H9 (cell line): ENCODE measurements around the gene TIFAB. TPM values are rescaled to one million over a fixed set of nuclear protein-coding genes. Genes with fewer than 3 reads are reported as not detected.

ENCODE experiments used
- DNase-seq: peaks from one replicate; pipeline ENCODE4 v3.0.0-alpha.2; 2017
- H2AFZ ChIP-seq: one replicate; pipeline ENCODE4 v1.6.1; 2013; ENCODE audit warnings: mild to moderate bottlenecking, low read length, control low read depth, moderate library complexity
- H2AK5ac ChIP-seq: 2 replicates; pipeline ENCODE4 v1.6.1; 2013; ENCODE audit warnings: low read length, control low read depth, mixed read lengths; ENCODE audit not compliant: insufficient read length
- H2BK120ac ChIP-seq: one replicate; pipeline ENCODE4 v1.6.1; 2013; ENCODE audit warnings: low read depth, mild to moderate bottlenecking, low read length, control low read depth, inconsistent platforms; ENCODE audit not compliant: poor library complexity, severe bottlenecking
- H2BK12ac ChIP-seq: 2 replicates; pipeline ENCODE4 v1.6.1; 2013; ENCODE audit warnings: low read length, control low read depth, mixed read lengths, low read depth; ENCODE audit not compliant: insufficient read length
- H2BK15ac ChIP-seq: 2 replicates; pipeline ENCODE4 v1.6.1; 2013; ENCODE audit warnings: low read depth, low read length, control low read depth
- H2BK20ac ChIP-seq: one replicate; pipeline ENCODE4 v1.6.1; 2013; ENCODE audit warnings: low read depth, mild to moderate bottlenecking, low read length, control low read depth, inconsistent platforms; ENCODE audit not compliant: poor library complexity, severe bottlenecking
- H2BK5ac ChIP-seq: 2 replicates; pipeline ENCODE4 v1.6.1; 2013; ENCODE audit warnings: low read length, control low read depth, mixed read lengths; ENCODE audit not compliant: insufficient read length
- H3K14ac ChIP-seq: 2 replicates; pipeline ENCODE4 v1.6.1; 2013; ENCODE audit warnings: low read length, control low read depth; ENCODE audit not compliant: insufficient read depth
- H3K18ac ChIP-seq: 2 replicates; pipeline ENCODE4 v1.6.1; 2013; ENCODE audit warnings: low read depth, mild to moderate bottlenecking, mixed read lengths, low read length, control low read depth; ENCODE audit not compliant: insufficient read length
- H3K23ac ChIP-seq: 2 replicates; pipeline ENCODE4 v1.6.1; 2013; ENCODE audit warnings: low read length, control low read depth, mixed read lengths, low read depth; ENCODE audit not compliant: insufficient read length
- H3K23me2 ChIP-seq: 2 replicates; pipeline ENCODE4 v1.6.1; 2013; ENCODE audit warnings: low read depth, mild to moderate bottlenecking, mixed read lengths, low read length, control low read depth; ENCODE audit not compliant: insufficient read length, poor library complexity, severe bottlenecking
- H3K27ac ChIP-seq: 2 replicates; pipeline ENCODE4 v1.5.1; 2013; ENCODE audit warnings: low read length, control low read depth, mixed read lengths, low read depth; ENCODE audit not compliant: insufficient read length
- H3K27me3 ChIP-seq: 2 replicates; pipeline ENCODE4 v1.6.1; 2013; ENCODE audit warnings: low read length, control low read depth, inconsistent platforms; ENCODE audit not compliant: insufficient read depth
- H3K4ac ChIP-seq: 2 replicates; pipeline ENCODE4 v1.6.1; 2013; ENCODE audit warnings: low read depth, mild to moderate bottlenecking, control low read depth, inconsistent platforms, low read length, moderate library complexity
- H3K4me1 ChIP-seq: 2 replicates; pipeline ENCODE4 v1.6.1; 2013; ENCODE audit warnings: low read length, control low read depth, inconsistent platforms; ENCODE audit not compliant: insufficient read depth
- H3K4me2 ChIP-seq: 2 replicates; pipeline ENCODE4 v1.6.1; 2013; ENCODE audit warnings: low read length, control low read depth, mixed read lengths; ENCODE audit not compliant: insufficient read length, insufficient read depth
- H3K56ac ChIP-seq: 2 replicates; pipeline ENCODE4 v1.6.1; 2013; ENCODE audit warnings: low read depth, mild to moderate bottlenecking, mixed read lengths, low read length, control low read depth; ENCODE audit not compliant: insufficient read length
- H3K79me1 ChIP-seq: 2 replicates; pipeline ENCODE4 v1.6.1; 2013; ENCODE audit warnings: low read depth, mild to moderate bottlenecking, moderate library complexity, low read length, control low read depth, inconsistent platforms; ENCODE audit not compliant: insufficient read depth, poor library complexity, severe bottlenecking
- H3K79me2 ChIP-seq: 2 replicates; pipeline ENCODE4 v1.6.1; 2013; ENCODE audit warnings: low read length, control low read depth, inconsistent platforms; ENCODE audit not compliant: insufficient read depth
- H3K9ac ChIP-seq: 2 replicates; pipeline ENCODE4 v1.6.1; 2013; ENCODE audit warnings: low read length, control low read depth, mixed read lengths; ENCODE audit not compliant: insufficient read length; ENCODE audit errors: extremely low read depth
- H3K9me3 ChIP-seq: one replicate; pipeline ENCODE4 v1.6.1; 2013; ENCODE audit warnings: low read depth, low read length, inconsistent platforms; ENCODE audit not compliant: control insufficient read depth
- H3T11ph ChIP-seq: one replicate; pipeline ENCODE4 v1.6.1; 2013; ENCODE audit warnings: mild to moderate bottlenecking, low read length, control low read depth, inconsistent platforms
- H4K20me1 ChIP-seq: one replicate; pipeline ENCODE4 v1.6.1; 2013; ENCODE audit not compliant: control insufficient read depth, insufficient read length, insufficient read depth
- H4K5ac ChIP-seq: 2 replicates; pipeline ENCODE4 v1.6.1; 2013; ENCODE audit warnings: low read depth, mild to moderate bottlenecking, mixed read lengths, low read length, control low read depth; ENCODE audit not compliant: insufficient read length
- H4K8ac ChIP-seq: replicated peaks from 2 replicates; pipeline ENCODE4 v1.6.1; 2013; ENCODE audit warnings: low read length, control low read depth, mixed read lengths, low read depth; ENCODE audit not compliant: insufficient read length
- H4K91ac ChIP-seq: 2 replicates; pipeline ENCODE4 v1.6.1; 2013; ENCODE audit warnings: low read depth, mild to moderate bottlenecking, moderate library complexity, mixed read lengths, low read length, control low read depth; ENCODE audit not compliant: insufficient read length
- H3K27ac Mint-ChIP-seq, 3 experiments: 2 replicates in 2 of 3; 3 replicates in 1 of 3; pipeline ENCODE4 v1.8.0; 2020 to 2021; ENCODE audit warnings: mixed read lengths in 3 of 3, mild to moderate bottlenecking in 1 of 3, moderate library complexity in 1 of 3
- H3K27me3 Mint-ChIP-seq: 2 replicates; pipeline ENCODE4 v1.8.0; 2021; ENCODE audit warnings: low read depth, mild to moderate bottlenecking, moderate library complexity, mixed read lengths
- H3K36me3 Mint-ChIP-seq, 3 experiments: 2 replicates in 2 of 3; 3 replicates in 1 of 3; pipeline ENCODE4 v1.8.0; 2020 to 2021; ENCODE audit warnings: low read depth in 3 of 3, mixed read lengths in 3 of 3; ENCODE audit not compliant: insufficient read depth in 1 of 3
- H3K4me1 Mint-ChIP-seq, 2 experiments: 2 replicates each; pipeline ENCODE4 v1.8.0; 2020; ENCODE audit warnings: mixed read lengths in 2 of 2
- H3K4me3 Mint-ChIP-seq, 2 experiments: 2 replicates in 1 of 2; 3 replicates in 1 of 2; pipeline ENCODE4 v1.8.0; 2020 to 2021; ENCODE audit warnings: mild to moderate bottlenecking in 2 of 2, mixed read lengths in 2 of 2, moderate library complexity in 1 of 2
- H3K9me3 Mint-ChIP-seq, 2 experiments: 2 replicates in 1 of 2; 3 replicates in 1 of 2; pipeline ENCODE4 v1.8.0; 2020; ENCODE audit warnings: mild to moderate bottlenecking in 2 of 2, mixed read lengths in 2 of 2, moderate library complexity in 1 of 2
- WGBS: extraction: QIAGEN DNeasy Blood & Tissue Kit; methylation state at CpG from one replicate; pipeline ENCODE4 v1.1.7; 2013; ENCODE audit warnings: missing lambda C conversion rate, low lambda C conversion rate, mixed read lengths; ENCODE audit not compliant: insufficient read length; ENCODE audit errors: extremely low coverage; 5-methylcytosine and 5-hydroxymethylcytosine counted together
- total RNA-seq: library from RNA; stranded (reverse); gene quantifications from 2 replicates; pipeline ENCODE4 v1.2.1, GENCODE V29; 2021
- TF ChIP-seq, protein P1 (sequence below): fragments of 200-600 bp; sonication (generic); conservative IDR thresholded peaks from 3 replicates; pipeline ENCODE4 v1.8.0; 2021; ENCODE audit warnings: antibody characterized with exemption, mild to moderate bottlenecking

The TIFAB gene
- total RNA-seq, 1 experiment from 2014 or later = not detected

DNA sequence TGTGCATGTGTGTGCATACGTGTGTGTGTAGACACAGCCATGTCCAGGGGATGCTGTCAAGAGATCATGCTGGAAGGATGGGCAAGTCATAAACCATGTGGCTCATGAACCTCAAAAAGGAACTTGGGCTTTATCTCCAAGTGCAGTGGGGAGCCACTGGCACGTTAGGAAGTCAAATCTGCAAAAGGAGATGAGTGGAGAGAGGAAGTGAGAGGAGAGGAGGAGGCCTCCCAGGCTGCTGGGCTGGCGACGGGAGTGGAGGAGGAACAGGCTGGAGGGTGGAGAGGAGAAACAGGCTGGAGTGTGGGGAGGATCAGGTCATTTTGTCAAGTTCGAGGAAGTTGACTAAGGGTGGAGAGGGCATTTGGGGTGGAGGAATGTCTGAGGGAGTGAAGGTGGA is 29.2 kb upstream of the TIFAB start:
- no peak for DNase-seq
- Histone ChIP-seq H3K4me2 (no peak overlapping the region), H3T11ph (no peak overlapping the region), H3K23ac (no peak overlapping the region), H4K91ac (no peak overlapping the region), H4K20me1 (peaks cover 2% of the 10 kb centered on the region), H4K5ac (no peak overlapping the region), H3K27me3 (peaks cover 24% of the 10 kb centered on the region), H2AFZ (no peak overlapping the region), H3K18ac (no peak overlapping the region), H3K79me2 (no peaks in the 10 kb centered on the region), H4K8ac (no peak overlapping the region), H3K4me1 (no peaks in the 10 kb centered on the region), H2BK15ac (no peak overlapping the region), H3K79me1 (no peaks in the 10 kb centered on the region), H3K9ac (no peak overlapping the region), H3K14ac (no peak overlapping the region), H3K27ac (no peak overlapping the region), H2BK20ac (no peak overlapping the region), H2AK5ac (no peak overlapping the region), H2BK5ac (no peak overlapping the region), H2BK12ac (no peak overlapping the region), H3K23me2 (no peaks in the 10 kb centered on the region), H3K4ac (no peak overlapping the region), H3K56ac (no peak overlapping the region), H3K9me3 (no peaks in the 10 kb centered on the region), H2BK120ac (no peak overlapping the region)
- no peaks in the 10 kb centered on the region; a peak in 1 of 5 replicates for H3K9me3 Mint-ChIP-seq
- no peaks in the 10 kb centered on the region for H3K36me3 Mint-ChIP-seq
- no peak overlapping the region for H3K27ac Mint-ChIP-seq
- peaks cover 30 to 41% of the 10 kb centered on the region in 2 experiments for H3K4me1 Mint-ChIP-seq
- no CpG with 5 or more reads among the region's 5 CpGs for WGBS
- no peak overlapping the region for H3K4me3 Mint-ChIP-seq
- TF ChIP-seq, protein P1, sequence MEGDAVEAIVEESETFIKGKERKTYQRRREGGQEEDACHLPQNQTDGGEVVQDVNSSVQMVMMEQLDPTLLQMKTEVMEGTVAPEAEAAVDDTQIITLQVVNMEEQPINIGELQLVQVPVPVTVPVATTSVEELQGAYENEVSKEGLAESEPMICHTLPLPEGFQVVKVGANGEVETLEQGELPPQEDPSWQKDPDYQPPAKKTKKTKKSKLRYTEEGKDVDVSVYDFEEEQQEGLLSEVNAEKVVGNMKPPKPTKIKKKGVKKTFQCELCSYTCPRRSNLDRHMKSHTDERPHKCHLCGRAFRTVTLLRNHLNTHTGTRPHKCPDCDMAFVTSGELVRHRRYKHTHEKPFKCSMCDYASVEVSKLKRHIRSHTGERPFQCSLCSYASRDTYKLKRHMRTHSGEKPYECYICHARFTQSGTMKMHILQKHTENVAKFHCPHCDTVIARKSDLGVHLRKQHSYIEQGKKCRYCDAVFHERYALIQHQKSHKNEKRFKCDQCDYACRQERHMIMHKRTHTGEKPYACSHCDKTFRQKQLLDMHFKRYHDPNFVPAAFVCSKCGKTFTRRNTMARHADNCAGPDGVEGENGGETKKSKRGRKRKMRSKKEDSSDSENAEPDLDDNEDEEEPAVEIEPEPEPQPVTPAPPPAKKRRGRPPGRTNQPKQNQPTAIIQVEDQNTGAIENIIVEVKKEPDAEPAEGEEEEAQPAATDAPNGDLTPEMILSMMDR = no peak
- H3K27me3 Mint-ChIP-seq = peaks cover 8% of the 10 kb centered on the region
